Spleen (tissue), 7 donors: ENCODE data around the gene APOL3.

ENCODE experiments used
- CTCF ChIP-seq, 11 experiments: fragments of 200-600 bp in 7 of 11; fragments of 450-650 bp in 4 of 11; sonication (generic) in 4 of 11; IDR thresholded peaks in 8 of 11; conservative IDR thresholded peaks in 3 of 11; 1 replicate in 7 of 11; 2 replicates in 4 of 11; pipeline versions ENCODE4 v1.4.0 to v1.8.0; 2016 to 2021; ENCODE audit warnings: antibody characterized with exemption in 11 of 11, inconsistent platforms in 4 of 11, mild to moderate bottlenecking in 1 of 11
- POLR2A ChIP-seq, 3 donors: fragments of 450-650 bp; IDR thresholded peaks; one replicate each; pipeline ENCODE4 v1.5.1; 2017; ENCODE audit warnings: antibody characterized with exemption in 3 of 3, mild to moderate bottlenecking in 1 of 3
- POLR2AphosphoS5 ChIP-seq, 3 donors: sonication (generic); formaldehyde crosslinking; IDR thresholded peaks; one replicate each; pipeline ENCODE4 v1.5.1; 2017; ENCODE audit warnings: antibody characterized with exemption in 3 of 3
- donor health status: DM: no; HTN: no; CAD: no; lungs with moderate emphysema.
- donor health status: DM: no; HTN: no; CAD: no.
- donor health status: DM: no; HTN: no; CAD: no.

- TF ChIP-seq CTCF (IDR thresholded peaks at IDR 0.05 in 8 of 11, conservative IDR thresholded peaks at IDR 0.05 in 3 of 11) (no peak), POLR2A (IDR thresholded peaks at IDR 0.05) (no peak), POLR2AphosphoS5 (IDR thresholded peaks at IDR 0.05) (no peak)
Measured at GRCh38 chr22:36125994-36126531, 34.5 kb downstream of the APOL3 start.
